ENCODE data around the gene PLPP4. TPM values are rescaled to one million over a fixed set of nuclear protein-coding genes. Genes with fewer than 3 reads are reported as not detected.

The PLPP4 gene
- total and polyA plus RNA-seq, 10 donors = not detected

GRCh38 chr10:120431251-120431651 lies 25.8 kb upstream of the PLPP4 start:
- 51 to 57% (median 55%) methylated on average over 8 of the region's 8 CpGs for WGBS, 5 donors
- H3K27me3 ChIP-seq (replicated peaks in 1 of 7) = peaks cover 0 to 35% (median 0%) of the 10 kb centered on the region in 7 donors
- no peak overlapping the region for H3K27ac ChIP-seq
- no peaks in the 10 kb centered on the region for H3K36me3 ChIP-seq
- no peaks in the 10 kb centered on the region for H3K9me3 ChIP-seq
- TF ChIP-seq CTCF (IDR thresholded peaks at IDR 0.05 in 8 of 11, conservative IDR thresholded peaks at IDR 0.05 in 3 of 11) (no peak), POLR2AphosphoS5 (IDR thresholded peaks at IDR 0.05) (no peak), POLR2A (IDR thresholded peaks at IDR 0.05) (no peak)
- intact Hi-C loops (cut with DNase I; ENCODE audit: low total_unique reads) = no loop called here
- no peak for DNase-seq
- no peak overlapping the region for H3K4me3 ChIP-seq
- H3K4me1 ChIP-seq = no peaks in the 10 kb centered on the region

- Histone ChIP-seq H3K27ac (no peak overlapping the region), H3K9me3 (no peaks in the 10 kb centered on the region), H3K27me3 (replicated peaks in 1 of 7) (peaks cover 0 to 35% (median 0%) of the 10 kb centered on the region in 7 donors), H3K4me1 (no peaks in the 10 kb centered on the region), H3K36me3 (no peaks in the 10 kb centered on the region), H3K4me3 (no peak overlapping the region)
- no peak for TF ChIP-seq POLR2AphosphoS5 (IDR thresholded peaks at IDR 0.05)
- no peak for TF ChIP-seq CTCF (IDR thresholded peaks at IDR 0.05 in 8 of 11, conservative IDR thresholded peaks at IDR 0.05 in 3 of 11)
- TF ChIP-seq POLR2A (IDR thresholded peaks at IDR 0.05) = no peak
- no peak for DNase-seq
- intact Hi-C loops (cut with DNase I; ENCODE audit: low total_unique reads) = no loop called here
- WGBS, 5 donors = 79 to 82% (median 82%) methylated on average over 2 to 3 of the region's 3 CpGs
Measured at GRCh38 chr10:120432209-120432608, 24.8 kb upstream of the PLPP4 start.

GRCh38 chr10:120433141-120433540 lies 23.9 kb upstream of the PLPP4 start:
- Histone ChIP-seq H3K36me3 (no peaks in the 10 kb centered on the region), H3K9me3 (no peaks in the 10 kb centered on the region), H3K4me3 (no peak overlapping the region), H3K27ac (no peak overlapping the region), H3K4me1 (no peaks in the 10 kb centered on the region), H3K27me3 (replicated peaks in 1 of 7) (peaks cover 0 to 35% (median 0%) of the 10 kb centered on the region in 7 donors)
- TF ChIP-seq POLR2A (IDR thresholded peaks at IDR 0.05) (no peak), POLR2AphosphoS5 (IDR thresholded peaks at IDR 0.05) (no peak), CTCF (IDR thresholded peaks at IDR 0.05 in 8 of 11, conservative IDR thresholded peaks at IDR 0.05 in 3 of 11) (no peak)
- WGBS, 5 donors = 24 to 49% (median 34%) methylated on average over 3 of the region's 3 CpGs
- intact Hi-C loops (cut with DNase I; ENCODE audit: low total_unique reads) = no loop called here
- no peak for DNase-seq

- WGBS, 5 donors = 76 to 91% (median 86%) methylated on average over 7 of the region's 7 CpGs
- Histone ChIP-seq H3K27ac (no peak overlapping the region), H3K36me3 (no peaks in the 10 kb centered on the region), H3K4me3 (no peak overlapping the region), H3K4me1 (no peaks in the 10 kb centered on the region), H3K9me3 (no peaks in the 10 kb centered on the region), H3K27me3 (replicated peaks in 1 of 7) (peaks cover 0 to 26% (median 0%) of the 10 kb centered on the region in 7 donors)
- no peak for TF ChIP-seq POLR2A (IDR thresholded peaks at IDR 0.05)
- no peak for TF ChIP-seq CTCF (IDR thresholded peaks at IDR 0.05 in 8 of 11, conservative IDR thresholded peaks at IDR 0.05 in 3 of 11)
- no peak for TF ChIP-seq POLR2AphosphoS5 (IDR thresholded peaks at IDR 0.05)
- DNase-seq = no peak
- intact Hi-C loops (cut with DNase I; ENCODE audit: low total_unique reads) = no loop called here
Measured at GRCh38 chr10:120436439-120437112, 20.5 kb upstream of the PLPP4 start.
